Daoy (cell line): ENCODE data around the gene AHSP. TPM values are rescaled to one million over a fixed set of nuclear protein-coding genes. Genes with fewer than 3 reads are reported as not detected.
"Not testable (repeated sequence)": the region's sequence is repeated elsewhere in the genome, so short reads cannot be mapped to it uniquely, and the experiment has no call there.

Experiments used
- DNase-seq: peaks from one replicate; pipeline ENCODE4 v3.0.0-alpha.2; 2015; ENCODE audit warnings: low read depth
- total RNA-seq: library from RNA; depleted of rRNA; stranded (reverse); fragments of >200 nt; shearing (Covaris generic); gene quantifications from 2 replicates; pipeline ENCODE4 v1.2.3, GENCODE V29; 2014; rRNA removed

Gene AHSP
- total RNA-seq, result not detected in 2 replicates

GRCh38 chr16:31527734-31528274 lies at the start of gene AHSP:
Gene AHSP, plus strand, starts transcription at chr16:31527900. Its CDS starts 240 bp downstream, at chr16:31528140.
- DNase-seq, result no peak

- DNase-seq, result no peak
Measured at GRCh38 chr16:31478956-31479355, 48.7 kb upstream of the AHSP start.

GRCh38 chr16:31479751-31480150 lies 47.9 kb upstream of the AHSP start:
- no peak for DNase-seq

GRCh38 chr16:31480851-31481536 lies 46.7 kb upstream of the AHSP start:
- DNase-seq, result no peak

GRCh38 chr16:31483081-31483480 lies 44.6 kb upstream of the AHSP start, which contains the start of gene SLC5A2:
Gene SLC5A2, plus strand, starts transcription at chr16:31483123. Its CDS starts 14 bp downstream, at chr16:31483137.
- DNase-seq, result no peak

- not testable (repeated sequence) for DNase-seq
Measured at GRCh38 chr16:31484048-31484447, 43.7 kb upstream of the AHSP start.

- peak; percentile 18 for DNase-seq
Measured at GRCh38 chr16:31484491-31485171, 43.1 kb upstream of the AHSP start.

GRCh38 chr16:31485571-31485970 lies 42.1 kb upstream of the AHSP start:
- DNase-seq, result no peak

GRCh38 chr16:31486045-31486444 lies 41.7 kb upstream of the AHSP start:
- no peak for DNase-seq

- DNase-seq, result no peak
Measured at GRCh38 chr16:31487071-31487719, 40.5 kb upstream of the AHSP start.

GRCh38 chr16:31487720-31488467 lies 39.8 kb upstream of the AHSP start:
- DNase-seq, result peak; percentile 54

GRCh38 chr16:31488468-31489297 lies 39.0 kb upstream of the AHSP start:
- DNase-seq, result peak; percentile 23

- DNase-seq, result no peak
Measured at GRCh38 chr16:31489298-31489564, 38.5 kb upstream of the AHSP start.

GRCh38 chr16:31489616-31490584 lies 37.8 kb upstream of the AHSP start:
- no peak for DNase-seq

- no peak for DNase-seq
Measured at GRCh38 chr16:31491778-31492418, 35.8 kb upstream of the AHSP start.

- DNase-seq, result no peak
Measured at GRCh38 chr16:31493506-31494125, 34.1 kb upstream of the AHSP start.

- no peak for DNase-seq
Measured at GRCh38 chr16:31496670-31497069, 31.0 kb upstream of the AHSP start.

- DNase-seq, result no peak
Measured at GRCh38 chr16:31498493-31498892, 29.2 kb upstream of the AHSP start.

GRCh38 chr16:31499928-31500327 lies 27.8 kb upstream of the AHSP start:
- DNase-seq, result no peak
